Uterus (tissue), 4 donors: ENCODE data around the gene TPM1. TPM values are rescaled to one million over a fixed set of nuclear protein-coding genes. Genes with fewer than 3 reads are reported as not detected.

Experiments
- DNase-seq, 2 donors: peaks; one replicate each; pipeline ENCODE4 v3.0.0-alpha.2; 2019 to 2020
- H3K27ac ChIP-seq, 2 donors: fragments of 200-600 bp; sonication (generic); 1 replicate in 1 of 2; 2 replicates in 1 of 2; pipeline ENCODE4 v1.5.1; 2016 to 2018
- H3K27me3 ChIP-seq, 2 donors: fragments of 200-600 bp; sonication (generic); one replicate each; pipeline ENCODE4 v1.5.1; 2018 to 2019; ENCODE audit warnings: control low read depth in 1 of 2
- H3K36me3 ChIP-seq, 2 donors: fragments of 200-600 bp; sonication (generic); one replicate each; pipeline ENCODE4 v1.5.1; 2019; ENCODE audit warnings: control low read depth in 1 of 2
- H3K4me1 ChIP-seq, 2 donors: fragments of 200-600 bp; sonication (generic); one replicate each; pipeline ENCODE4 v1.5.1; 2018 to 2019; ENCODE audit warnings: control low read depth in 1 of 2
- H3K4me3 ChIP-seq, 2 donors: fragments of 200-600 bp; sonication (generic); 1 replicate in 1 of 2; 2 replicates in 1 of 2; pipeline ENCODE4 v1.5.1; 2018 to 2019; ENCODE audit warnings: mild to moderate bottlenecking in 1 of 2
- H3K9me3 ChIP-seq, 2 donors: fragments of 200-600 bp; sonication (generic); one replicate each; pipeline ENCODE4 v1.5.1; 2019; ENCODE audit warnings: control low read depth in 1 of 2
- CTCF ChIP-seq, 4 experiments: fragments of 200-600 bp in 2 of 4; fragments of 450-650 bp in 2 of 4; sonication (generic) in 2 of 4; IDR thresholded peaks; one replicate each; pipeline ENCODE4 v1.5.1; 2016 to 2019; ENCODE audit warnings: antibody characterized with exemption in 4 of 4, mild to moderate bottlenecking in 2 of 4, moderate library complexity in 1 of 4
- POLR2A ChIP-seq, 2 donors: fragments of 450-650 bp; IDR thresholded peaks; one replicate each; pipeline ENCODE4 v1.6.1; 2016; ENCODE audit warnings: antibody characterized with exemption in 2 of 2, mild to moderate bottlenecking in 1 of 2, moderate library complexity in 1 of 2
- intact Hi-C: fragments of 100-400 bp; cut with DNase I; formaldehyde crosslinking; loops from one replicate; pipeline ENCODE4 v1.15.1; 2023; ENCODE audit warnings: low total_unique reads
- total RNA-seq, 4 donors: library from RNA; depleted of rRNA in 3 of 4; stranded (reverse); fragments of >200 nt in 3 of 4; gene quantifications; one replicate each; pipeline versions ENCODE4 v1.1.0 to v1.2.4, GENCODE V29; 2014 to 2023
- donor health status: DM: yes; HTN: yes; CAD: no.

Gene TPM1
- total RNA-seq, 4 donors from 2014 or later: 622 to 1,998 (median 1,003) TPM

DNA sequence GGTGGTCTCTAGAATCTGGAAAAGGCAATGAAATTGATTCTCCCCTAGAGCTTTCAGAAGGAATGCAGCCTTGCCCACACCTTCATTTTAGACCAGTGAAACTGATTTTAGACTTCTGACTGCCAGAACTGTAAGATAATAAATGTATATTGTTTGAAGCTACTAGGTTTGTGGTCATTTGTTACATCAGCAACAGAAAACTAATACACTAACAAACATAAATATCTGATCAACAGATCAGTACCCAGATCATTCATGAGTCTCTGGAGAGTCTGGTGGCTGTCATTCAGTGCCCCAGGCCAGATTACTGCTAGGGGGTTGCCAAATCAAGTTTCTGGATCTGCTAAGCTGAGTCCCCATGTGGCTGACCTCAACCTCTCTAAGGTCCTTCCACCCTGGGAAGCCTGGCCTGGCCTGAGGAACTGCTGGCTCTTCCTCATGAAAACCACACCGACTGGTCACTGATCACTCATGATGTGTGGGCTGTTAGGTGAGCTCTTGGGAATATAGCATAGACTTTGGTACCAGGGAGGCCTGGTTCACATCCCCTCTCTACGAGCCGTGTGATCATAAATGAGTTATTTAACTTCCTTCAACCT is 68.0 kb downstream of the TPM1 start:
- no peaks in the 10 kb centered on the region for H3K4me1 ChIP-seq
- no peak overlapping the region for H3K4me3 ChIP-seq
- no peaks in the 10 kb centered on the region for H3K27me3 ChIP-seq
- no peaks in the 10 kb centered on the region for H3K9me3 ChIP-seq
- intact Hi-C loops: no loop called here
- no peaks in the 10 kb centered on the region for H3K36me3 ChIP-seq
- TF ChIP-seq POLR2A (IDR thresholded peaks at IDR 0.05) (no peak), CTCF (IDR thresholded peaks at IDR 0.05) (no peak)
- H3K27ac ChIP-seq: no peak overlapping the region
- no peak for DNase-seq

DNA sequence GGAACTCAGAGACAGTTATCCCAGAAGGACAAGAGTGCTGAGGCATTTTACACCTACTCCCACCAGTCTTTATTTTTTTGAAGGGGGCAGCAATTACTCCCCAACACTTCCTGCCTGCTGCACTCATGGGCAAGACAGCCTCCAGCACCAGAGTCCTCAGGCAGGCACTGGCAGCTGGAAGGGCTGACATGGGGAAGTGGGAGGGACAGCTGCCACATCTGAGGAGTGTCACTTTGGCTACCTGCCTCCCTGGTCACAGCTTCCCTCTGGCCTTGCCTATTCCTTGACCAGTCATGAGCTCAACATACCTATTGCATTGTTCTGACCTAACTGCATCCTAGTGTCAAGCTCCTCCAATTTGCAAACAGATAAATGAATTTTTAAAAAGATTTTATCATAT is 68.9 kb downstream of the TPM1 start:
- Histone ChIP-seq H3K4me1 (no peaks in the 10 kb centered on the region), H3K36me3 (no peaks in the 10 kb centered on the region), H3K4me3 (no peak overlapping the region), H3K9me3 (no peaks in the 10 kb centered on the region), H3K27me3 (no peaks in the 10 kb centered on the region), H3K27ac (no peak overlapping the region)
- no peak for TF ChIP-seq CTCF (IDR thresholded peaks at IDR 0.05)
- TF ChIP-seq POLR2A (IDR thresholded peaks at IDR 0.05): no peak
- intact Hi-C loops: no loop called here
- DNase-seq: no peak

DNA sequence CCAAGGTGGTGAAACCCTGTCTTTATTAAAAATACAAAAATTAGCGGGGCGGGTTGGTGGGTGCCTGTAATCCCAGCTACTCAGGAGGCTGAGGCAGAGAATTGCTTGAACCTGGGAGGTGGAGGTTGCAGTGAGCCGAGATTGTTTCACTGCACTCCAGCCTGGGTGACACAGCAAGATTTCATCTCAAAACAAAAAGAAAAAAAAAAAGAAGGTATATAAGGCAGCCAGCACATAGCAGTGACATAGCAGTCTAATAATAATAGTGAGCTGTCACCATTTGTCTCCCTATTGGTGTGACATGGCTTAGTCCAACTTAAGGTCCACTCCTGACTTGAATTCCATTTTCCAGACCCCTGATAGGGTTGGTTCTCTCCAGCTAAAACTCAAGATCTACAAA is 70.3 kb downstream of the TPM1 start:
- H3K9me3 ChIP-seq: no peaks in the 10 kb centered on the region
- no peak overlapping the region for H3K4me3 ChIP-seq
- no peaks in the 10 kb centered on the region for H3K36me3 ChIP-seq
- H3K27ac ChIP-seq: no peak overlapping the region
- TF ChIP-seq POLR2A (IDR thresholded peaks at IDR 0.05) (no peak), CTCF (IDR thresholded peaks at IDR 0.05) (no peak)
- DNase-seq: no peak
- H3K4me1 ChIP-seq: no peaks in the 10 kb centered on the region
- intact Hi-C loops: no loop called here
- no peaks in the 10 kb centered on the region for H3K27me3 ChIP-seq

DNA sequence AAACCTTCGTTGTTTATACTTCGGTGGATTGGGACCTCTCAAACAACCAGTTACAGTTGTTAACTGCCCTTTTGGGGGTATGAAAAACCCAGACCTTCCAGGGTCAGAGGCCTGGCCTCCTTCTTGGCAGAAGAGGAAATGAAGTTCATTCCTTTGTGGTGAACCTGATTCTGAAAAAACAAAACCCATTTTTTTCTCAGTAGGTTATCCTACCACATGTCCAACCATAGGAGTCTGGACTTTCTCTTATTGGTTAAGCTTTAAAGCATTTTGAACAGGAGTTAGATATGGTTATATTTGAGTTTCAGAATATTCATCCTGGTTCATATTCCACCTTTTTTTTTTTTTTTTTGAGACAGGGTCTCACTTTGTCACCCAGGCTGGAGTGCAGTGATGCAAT is 71.9 kb downstream of the TPM1 start:
- Histone ChIP-seq H3K27ac (no peak overlapping the region), H3K4me3 (no peak overlapping the region), H3K9me3 (no peaks in the 10 kb centered on the region), H3K27me3 (no peaks in the 10 kb centered on the region), H3K4me1 (no peaks in the 10 kb centered on the region), H3K36me3 (no peaks in the 10 kb centered on the region)
- intact Hi-C loops: no loop called here
- no peak for TF ChIP-seq CTCF (IDR thresholded peaks at IDR 0.05)
- no peak for TF ChIP-seq POLR2A (IDR thresholded peaks at IDR 0.05)
- DNase-seq: no peak

Other genes with a start within 250 kb of the TPM1 start
- 10 to 100 TPM in 2 of 4 donors, 1 to 10 TPM in 2; 7.9 to 13.6 (median 9.6) TPM for gene LACTB, start 79.1 kb downstream of the TPM1 start, total RNA-seq
- gene RPS27L, start 114.7 kb downstream of the TPM1 start, total RNA-seq: 100 to 1,000 TPM in 1 of 4 donors, 10 to 100 TPM in 3; 33.5 to 207 (median 54.5) TPM
- gene RAB8B, start 146.9 kb downstream of the TPM1 start, total RNA-seq: 100 to 1,000 TPM in 1 of 4 donors, 10 to 100 TPM in 3; 47.6 to 179 (median 67.1) TPM
- gene APH1B, start 234.9 kb downstream of the TPM1 start, total RNA-seq: 10 to 100 TPM; 20.0 to 35.9 (median 27.2) TPM